Amniotic epithelial cell (primary cell): Measurements from ENCODE around the gene ATCAY.
A peak's percentile ranks its signal among the peaks of the same experiment; 100 is the strongest.
"Not testable (repeated sequence)": the region's sequence is repeated elsewhere in the genome, so short reads cannot be mapped to it uniquely, and the experiment has no call there.

Experiments
- DNase-seq: peaks from one replicate; pipeline ENCODE4 v3.0.0-alpha.2; 2010; ENCODE audit warnings: low read depth

ATCAY gene

DNA sequence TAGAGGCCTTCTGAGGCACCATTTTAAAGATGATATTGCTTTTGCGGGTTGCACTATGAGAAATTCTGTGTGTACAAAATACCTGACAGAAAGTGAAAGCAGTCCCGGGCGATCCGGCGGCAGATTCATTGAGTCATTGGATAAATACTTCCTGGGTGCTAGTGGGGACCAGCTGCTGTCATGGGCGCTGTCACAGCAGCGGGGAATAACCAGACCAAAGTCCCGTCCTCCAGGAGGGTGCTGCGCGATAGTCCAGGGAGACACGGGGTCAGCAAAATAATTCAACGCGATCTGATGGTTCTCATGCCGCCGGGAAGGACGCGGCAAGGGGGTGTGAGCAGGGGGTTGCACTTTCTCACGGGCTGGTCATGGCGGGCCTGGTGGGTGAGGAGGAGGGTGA lies 25.2 kb upstream of the ATCAY start:
- no peak for DNase-seq

DNA sequence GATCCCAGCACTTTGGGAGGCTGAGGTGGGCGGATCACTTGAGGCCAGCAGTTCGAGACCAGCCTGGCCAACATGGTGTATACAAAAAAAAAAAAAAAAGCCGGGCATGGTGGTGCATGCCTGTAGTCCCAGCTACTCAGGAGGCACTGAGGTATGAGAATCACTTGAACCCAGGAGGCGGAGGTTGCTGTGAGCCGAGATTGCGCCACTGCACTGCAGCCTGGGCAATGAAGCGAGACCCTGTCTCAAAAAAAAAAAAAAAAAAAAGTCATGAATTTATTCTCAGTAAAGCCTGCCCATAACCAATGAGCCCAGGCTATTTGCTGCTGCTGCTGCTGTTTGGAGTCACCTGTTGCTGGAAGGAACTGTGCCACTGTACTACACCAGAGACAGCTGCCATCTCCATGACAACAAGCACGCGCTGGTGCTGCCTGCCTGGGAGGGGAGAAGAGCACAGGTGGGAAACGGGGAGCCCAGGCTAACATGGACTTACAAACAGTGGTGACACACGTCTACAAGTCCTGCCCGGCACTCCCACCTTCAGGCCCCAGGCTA lies 23.0 kb upstream of the ATCAY start:
- DNase-seq = no peak

GRCh38 chr19:3860499-3860898 lies 20.0 kb upstream of the ATCAY start:
- no peak for DNase-seq

DNA sequence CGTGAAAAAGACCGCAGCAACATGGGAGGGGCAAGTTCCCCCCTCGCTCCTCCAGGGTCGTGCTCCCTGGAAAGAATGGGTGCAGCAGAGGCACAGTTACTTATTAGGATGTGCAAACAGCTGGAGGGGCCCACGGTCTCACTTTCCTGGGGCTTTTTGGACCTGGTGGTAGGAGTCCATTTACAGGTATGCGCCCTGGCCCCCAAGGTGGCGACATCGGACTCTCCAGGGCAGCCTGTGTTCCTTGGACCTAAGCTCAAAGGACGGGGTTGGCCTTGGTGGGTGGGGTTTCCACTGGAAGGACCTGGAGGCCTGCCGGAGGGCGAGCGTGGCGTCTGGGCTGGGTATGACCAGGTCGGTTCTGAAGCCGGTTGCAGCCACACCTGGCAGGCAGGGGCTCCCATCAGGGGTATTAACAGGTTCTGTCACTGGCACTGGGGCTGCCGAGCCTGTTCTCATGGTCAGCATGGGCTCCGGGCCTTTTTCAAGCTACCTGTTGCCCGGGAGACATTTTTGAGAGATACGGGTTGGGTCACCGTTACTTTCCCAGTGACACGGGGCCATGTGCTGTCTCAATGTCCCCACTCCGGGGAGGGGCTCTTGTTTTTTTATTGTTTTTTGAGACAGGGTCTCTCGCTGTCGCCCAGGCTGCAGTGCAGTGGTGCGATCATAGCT lies 17.5 kb upstream of the ATCAY start:
- DNase-seq = no peak

- DNase-seq = no peak
Observed at GRCh38 chr19:3863648-3864047, 16.8 kb upstream of the ATCAY start.

DNA sequence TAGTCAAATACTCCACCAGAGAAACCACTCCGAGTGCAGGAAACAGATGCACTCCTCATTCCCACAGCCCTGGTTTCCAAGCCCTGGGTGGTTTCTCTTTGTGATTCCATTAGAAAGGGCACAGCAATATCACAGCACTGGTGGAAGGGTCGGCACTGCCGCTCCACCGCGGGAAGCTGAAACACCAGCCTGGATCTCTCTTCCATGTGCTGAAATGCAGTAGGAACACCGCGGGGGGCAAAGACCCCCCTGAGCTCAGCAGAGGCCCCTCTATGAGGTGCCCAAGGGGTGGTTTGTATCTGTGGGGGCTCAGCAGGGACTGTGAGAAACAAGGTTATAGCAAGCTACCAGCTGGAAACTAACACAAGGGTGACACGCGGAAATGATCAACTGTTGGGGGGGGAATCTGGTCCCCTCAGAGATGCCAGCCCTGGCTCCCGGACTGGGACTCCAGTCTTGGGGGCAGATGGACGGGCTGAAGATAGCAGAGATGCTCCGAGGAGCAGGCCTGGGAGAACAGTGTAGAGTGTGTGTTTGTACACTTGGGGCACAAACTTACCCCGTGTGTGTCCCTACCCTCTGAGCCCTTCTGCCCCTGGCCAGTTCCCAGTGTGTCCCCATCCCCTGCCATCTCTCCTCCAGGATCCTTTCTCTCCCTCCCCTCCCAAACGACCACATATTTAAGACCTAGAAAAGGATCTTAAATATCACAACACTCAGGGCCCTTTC lies 13.4 kb upstream of the ATCAY start:
- DNase-seq = no peak

GRCh38 chr19:3867971-3868769 lies 12.3 kb upstream of the ATCAY start:
- DNase-seq = no peak

DNA sequence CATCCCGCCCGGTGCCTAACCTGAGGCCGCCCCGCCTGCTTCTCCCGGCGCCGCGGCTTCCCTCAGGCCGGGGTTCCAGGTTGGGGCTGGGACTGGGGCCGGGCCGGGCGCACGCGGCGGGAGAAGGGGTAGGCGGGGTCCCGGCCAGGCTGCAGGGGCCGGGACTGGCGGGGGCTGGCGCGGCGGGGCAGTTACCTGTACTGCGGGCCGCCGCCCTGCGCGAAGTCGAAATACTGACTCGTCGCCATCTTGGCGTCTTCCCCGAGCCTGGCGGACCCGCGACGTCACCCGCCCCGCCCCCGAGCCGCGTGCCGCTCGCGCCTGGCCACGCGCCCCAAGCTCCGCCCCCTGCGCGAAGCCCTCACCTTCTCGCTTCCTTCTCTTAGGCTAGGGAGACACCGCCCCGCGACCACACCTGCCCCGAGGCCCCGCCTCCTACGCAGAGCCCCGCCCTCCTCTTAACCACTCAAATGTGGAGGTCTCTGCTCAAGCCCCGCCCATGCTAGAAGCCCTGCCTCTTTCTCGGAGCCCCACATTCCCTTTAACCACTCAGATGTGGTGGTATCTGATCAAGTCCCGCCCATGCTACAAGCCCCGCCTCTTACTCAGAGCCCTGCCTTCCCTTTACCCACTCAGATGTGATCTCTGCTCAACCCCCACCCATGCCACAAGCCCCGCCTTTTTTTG lies 11.6 kb upstream of the ATCAY start, which contains the start of gene ZFR2:
Gene ZFR2, minus strand, starts transcription at position 269 of the 687 bp plus-strand sequence. Its CDS starts 21 bp downstream, at position 248.
- no peak for DNase-seq

GRCh38 chr19:3873151-3873550 lies 7.3 kb upstream of the ATCAY start:
- DNase-seq = no peak

GRCh38 chr19:3874695-3875094 lies 5.8 kb upstream of the ATCAY start:
- not testable (repeated sequence) for DNase-seq

DNA sequence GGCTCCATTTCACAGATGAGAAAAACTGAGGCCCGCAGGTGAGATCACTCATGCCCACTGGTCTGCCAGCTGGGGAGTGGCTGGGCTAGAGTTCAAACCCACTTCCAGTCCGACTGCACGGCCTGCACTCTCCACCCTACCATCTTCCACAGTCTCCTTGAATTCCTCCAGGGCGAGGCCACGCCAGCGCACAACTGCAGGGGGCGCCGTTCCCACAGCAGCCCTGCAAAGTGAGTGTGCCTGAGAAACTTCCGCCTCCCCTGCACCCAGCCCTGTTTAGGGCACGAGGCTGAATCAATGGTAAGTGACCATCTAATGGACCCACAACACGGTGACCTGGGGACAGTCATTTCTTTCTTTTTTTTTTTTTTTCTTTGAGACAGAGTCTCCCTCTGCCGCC lies 829 bp upstream of the ATCAY start:
- DNase-seq = no peak

DNA sequence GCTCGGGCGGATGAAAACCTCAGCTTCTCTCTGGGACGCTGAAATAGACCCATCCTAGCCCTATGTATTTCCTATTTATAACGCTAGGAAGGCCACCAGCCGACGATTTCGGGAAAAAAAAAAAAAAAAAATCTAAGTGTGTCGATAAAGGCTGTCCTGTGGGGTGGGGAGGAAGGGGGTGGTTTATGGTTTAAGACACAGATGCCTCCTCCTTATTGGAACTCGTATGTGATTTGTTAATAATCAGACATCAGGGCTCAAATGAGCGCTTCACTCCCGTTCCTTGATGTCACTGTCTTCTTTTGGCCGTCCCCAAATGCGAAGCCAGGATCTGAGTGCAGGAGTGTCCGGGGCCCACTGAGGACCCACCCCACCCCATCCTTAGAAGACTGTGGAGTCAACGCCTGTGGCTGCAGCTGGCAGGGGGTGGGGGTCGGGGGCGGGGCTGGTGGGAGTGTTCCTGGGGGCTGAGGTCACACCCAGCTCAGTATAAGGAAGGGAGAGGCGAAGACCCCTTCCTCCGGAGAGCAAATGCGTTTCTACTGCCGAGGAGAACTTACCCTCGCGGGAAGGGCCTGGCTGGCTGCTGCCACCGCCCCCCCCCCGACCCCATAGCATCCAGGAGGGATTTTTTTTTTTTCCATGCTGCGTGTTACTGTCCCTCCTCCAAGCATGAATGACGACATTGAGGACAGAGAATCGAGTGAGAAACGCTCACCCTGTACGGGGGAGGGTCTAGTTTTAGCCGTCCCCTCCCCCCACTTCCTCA lies 971 bp downstream of the ATCAY start:
- DNase-seq = no peak

DNA sequence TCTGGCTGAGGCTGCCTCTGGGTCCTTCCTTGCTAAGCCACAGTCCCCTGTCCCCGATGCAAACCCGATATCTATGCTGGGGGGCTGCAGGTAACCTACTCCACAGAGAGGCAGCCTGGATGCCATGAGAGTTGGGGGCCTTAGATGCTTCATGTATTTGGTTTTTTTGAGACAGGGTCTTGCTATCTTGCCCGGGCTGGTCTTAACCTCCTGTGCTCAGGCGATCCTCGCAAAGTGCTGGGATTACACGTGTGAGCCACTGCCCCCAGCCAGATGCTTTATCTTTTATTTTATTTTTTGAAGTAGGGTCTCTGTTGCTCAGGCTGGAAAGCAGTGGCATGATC lies 1.5 kb downstream of the ATCAY start:
- no peak for DNase-seq

DNA sequence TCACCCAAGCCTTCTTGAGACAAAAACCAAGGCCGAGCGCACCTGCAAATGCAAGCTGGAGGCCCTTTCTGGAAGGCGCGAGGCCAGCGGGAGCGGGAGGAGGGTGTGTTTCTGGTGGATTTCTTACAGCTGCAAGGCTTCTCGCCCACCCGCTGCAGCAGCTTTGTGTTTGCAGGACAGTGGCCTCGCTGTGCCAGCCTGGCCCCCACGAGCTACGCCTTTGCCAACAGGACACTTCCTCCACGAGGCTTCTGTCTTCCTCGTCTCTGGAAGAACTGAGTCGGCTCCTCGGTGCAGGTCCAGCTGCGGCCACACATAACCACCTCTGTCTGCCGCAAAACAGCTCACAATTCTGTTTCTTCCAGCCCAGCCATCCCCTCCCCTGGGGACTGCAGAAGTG lies 10.1 kb downstream of the ATCAY start:
- no peak for DNase-seq

DNA sequence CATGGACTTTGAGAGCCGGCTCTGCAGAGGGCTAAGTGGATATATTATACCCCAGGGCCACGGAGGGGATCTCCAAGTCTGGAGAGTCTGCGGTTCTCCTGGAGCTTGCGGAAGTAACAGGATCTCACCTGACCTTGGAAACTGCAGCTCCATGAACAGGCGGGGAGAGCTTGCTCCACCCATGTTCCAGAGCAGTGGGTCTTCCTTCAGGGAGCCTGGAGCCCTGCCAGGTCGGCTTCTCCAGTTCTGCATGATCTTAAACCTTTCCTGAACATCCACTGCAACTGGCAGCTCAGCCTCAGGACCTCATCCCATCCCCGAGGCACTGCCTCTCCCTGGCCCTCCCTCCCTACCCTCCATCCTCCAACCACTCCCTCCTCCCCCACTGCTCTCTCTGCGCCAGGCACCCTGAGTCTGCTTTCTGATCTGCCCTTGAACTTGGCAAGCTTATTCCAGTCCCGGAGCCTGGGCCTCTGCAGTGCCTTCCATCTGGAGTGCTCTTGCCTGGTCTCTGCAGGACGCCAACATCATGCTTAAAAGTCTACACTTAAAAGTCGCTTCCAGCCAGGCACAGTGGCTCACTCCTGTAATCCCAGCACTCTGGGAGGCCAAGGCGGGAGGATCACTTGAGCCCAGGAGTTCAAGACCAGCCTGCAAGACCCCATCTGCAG lies 13.2 kb downstream of the ATCAY start:
- DNase-seq = no peak

DNA sequence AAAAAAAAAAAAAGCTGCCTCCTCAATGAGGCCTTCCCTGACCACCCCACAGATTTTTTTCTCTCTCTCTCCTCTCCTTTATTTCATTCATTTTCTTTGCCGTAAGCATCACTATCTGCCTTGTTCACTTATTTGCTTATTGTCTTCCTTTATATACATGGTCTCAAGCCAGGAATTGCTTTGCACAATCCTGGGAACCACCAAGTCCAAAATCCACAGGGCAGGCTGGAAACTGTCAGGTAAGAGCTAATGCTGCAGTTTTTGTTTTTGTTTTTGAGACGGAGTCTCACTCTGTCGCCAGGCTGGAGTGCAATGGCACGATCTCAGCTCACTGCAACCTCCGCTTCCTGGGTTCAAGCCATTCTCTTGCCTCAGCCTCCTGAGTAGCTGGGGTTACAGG lies 14.5 kb downstream of the ATCAY start:
- DNase-seq = not testable (repeated sequence)

- no peak for DNase-seq
Observed at GRCh38 chr19:3895788-3896187, 15.3 kb downstream of the ATCAY start.

DNA sequence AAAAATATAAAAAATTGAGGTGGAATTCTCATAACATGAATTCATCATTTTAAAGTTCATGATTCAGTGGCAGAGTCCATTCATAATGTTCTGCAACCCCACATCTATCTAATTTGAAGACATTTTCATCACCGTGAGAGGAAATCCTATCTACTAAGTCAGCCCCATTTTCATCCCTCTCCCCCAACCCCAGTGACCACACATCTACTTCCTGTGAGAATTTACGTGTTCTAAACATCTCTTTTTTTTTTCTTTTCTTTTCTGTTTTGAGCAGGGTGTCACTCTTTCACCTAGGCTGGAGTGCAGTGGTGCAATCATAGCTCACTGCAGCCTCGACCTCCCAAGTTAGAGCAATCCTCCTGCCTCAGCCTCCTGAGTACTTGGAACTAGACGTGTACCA lies 17.5 kb downstream of the ATCAY start:
- no peak for DNase-seq

DNA sequence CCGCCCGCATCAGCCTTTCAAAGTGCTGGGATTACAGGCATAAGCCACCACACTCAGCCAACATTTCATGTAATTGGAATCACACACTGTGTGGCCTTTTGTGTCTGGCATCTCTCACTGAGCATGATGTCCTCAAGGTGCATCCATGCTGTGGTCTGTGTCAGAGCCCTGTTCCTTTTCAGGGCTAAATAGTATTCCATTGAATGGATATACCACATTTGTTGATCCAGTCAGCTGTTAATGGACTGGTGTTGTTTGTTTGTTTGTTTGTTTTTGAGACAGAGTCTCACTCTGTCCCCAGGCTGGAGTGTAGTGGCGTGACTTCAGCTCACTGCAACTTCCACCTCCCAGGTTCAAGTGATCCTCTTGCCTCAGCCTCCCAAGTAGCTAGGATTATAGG lies 17.9 kb downstream of the ATCAY start:
- no peak for DNase-seq

DNA sequence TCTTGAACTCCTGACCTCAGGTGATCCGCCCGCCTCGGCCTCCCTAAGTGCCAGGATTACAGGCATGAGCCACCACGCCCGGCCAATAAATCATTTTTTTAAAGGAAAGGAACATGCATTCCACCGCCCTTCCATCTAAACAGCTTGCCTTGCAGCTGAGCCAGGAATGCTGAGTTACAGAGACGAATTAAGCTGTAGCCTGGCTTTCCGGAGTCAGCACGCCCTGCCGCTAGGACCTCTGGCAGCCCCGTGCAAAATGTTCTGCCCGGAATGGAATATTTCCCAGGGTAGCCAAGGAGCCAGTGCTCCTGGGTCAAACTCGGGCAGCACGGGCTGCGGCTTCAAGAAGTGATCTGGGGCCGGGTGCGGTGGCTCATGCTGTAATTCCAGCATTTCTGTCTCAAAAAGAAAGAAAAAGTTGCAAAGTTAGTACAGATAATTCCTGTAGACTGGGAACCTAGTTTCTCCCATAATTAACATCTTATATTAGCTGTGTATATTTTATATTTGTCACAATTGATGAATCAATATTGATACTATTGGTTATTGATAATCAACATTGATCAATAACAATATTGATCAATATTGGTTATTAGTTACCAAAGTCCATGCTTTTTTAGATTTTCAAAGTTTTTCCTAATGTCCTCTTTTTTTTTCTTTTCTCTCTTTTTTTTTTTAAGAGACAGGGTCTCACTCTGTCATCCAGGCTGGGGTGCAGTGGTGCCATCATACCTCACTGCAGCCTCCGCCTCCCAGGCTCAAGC lies 19.2 kb downstream of the ATCAY start:
- peak; percentile 29 for DNase-seq
